B cell (primary cell): ENCODE measurements around the gene CTR9.
A peak's percentile ranks its signal among the peaks of the same experiment; 100 is the strongest.

Source experiments
- EZH2 ChIP-seq: IDR thresholded peaks from 2 replicates; pipeline ENCODE4 v1.6.1; 2012; ENCODE audit warnings: borderline replicate concordance, low read depth, mild to moderate bottlenecking, moderate library complexity, low read length; ENCODE audit not compliant: insufficient read depth, poor library complexity, severe bottlenecking
- TF ChIP-seq, protein P1 (sequence below): fragments of 200-600 bp; IDR thresholded peaks from one replicate; pipeline ENCODE4 v1.8.0; 2022; ENCODE audit warnings: antibody characterized with exemption, mild to moderate bottlenecking

DNA sequence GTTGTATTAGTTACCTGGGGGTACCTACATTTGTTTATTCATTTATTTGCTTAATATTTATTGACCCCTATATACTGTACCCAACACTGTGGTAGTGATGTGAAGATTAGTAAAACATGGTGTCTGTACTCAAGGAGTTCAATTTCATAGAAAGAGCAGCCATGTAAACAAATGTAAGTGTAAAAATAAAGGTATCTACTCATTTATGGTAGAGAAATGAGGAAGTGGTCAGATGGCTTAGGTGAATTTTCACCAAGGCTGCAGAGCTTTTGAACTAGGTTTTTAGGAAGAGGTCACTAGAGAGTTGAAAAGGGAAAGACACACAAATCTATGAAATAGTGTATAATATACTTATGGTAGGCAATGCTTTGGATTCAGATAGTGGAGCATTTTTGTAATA is 11.1 kb downstream of the CTR9 start:
- TF ChIP-seq, protein P1, sequence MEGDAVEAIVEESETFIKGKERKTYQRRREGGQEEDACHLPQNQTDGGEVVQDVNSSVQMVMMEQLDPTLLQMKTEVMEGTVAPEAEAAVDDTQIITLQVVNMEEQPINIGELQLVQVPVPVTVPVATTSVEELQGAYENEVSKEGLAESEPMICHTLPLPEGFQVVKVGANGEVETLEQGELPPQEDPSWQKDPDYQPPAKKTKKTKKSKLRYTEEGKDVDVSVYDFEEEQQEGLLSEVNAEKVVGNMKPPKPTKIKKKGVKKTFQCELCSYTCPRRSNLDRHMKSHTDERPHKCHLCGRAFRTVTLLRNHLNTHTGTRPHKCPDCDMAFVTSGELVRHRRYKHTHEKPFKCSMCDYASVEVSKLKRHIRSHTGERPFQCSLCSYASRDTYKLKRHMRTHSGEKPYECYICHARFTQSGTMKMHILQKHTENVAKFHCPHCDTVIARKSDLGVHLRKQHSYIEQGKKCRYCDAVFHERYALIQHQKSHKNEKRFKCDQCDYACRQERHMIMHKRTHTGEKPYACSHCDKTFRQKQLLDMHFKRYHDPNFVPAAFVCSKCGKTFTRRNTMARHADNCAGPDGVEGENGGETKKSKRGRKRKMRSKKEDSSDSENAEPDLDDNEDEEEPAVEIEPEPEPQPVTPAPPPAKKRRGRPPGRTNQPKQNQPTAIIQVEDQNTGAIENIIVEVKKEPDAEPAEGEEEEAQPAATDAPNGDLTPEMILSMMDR, result peak; percentile 7
- TF ChIP-seq EZH2, result no peak
